ENCODE data around the gene SIRT2.

DNA sequence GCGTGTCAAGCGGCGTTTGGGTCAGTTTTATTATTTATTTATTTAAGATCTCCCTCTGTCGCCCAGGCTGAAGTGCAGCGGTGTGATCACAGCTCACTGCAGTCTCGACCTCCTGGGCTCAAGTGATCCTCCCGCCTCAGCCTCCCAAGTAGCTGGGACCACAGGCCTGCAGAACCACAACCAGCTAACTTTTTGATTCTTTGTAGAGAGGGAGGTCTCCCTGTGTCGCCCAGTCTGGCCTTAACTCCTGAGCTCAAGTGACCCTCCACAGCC, 32.0 kb upstream of the SIRT2 start:
- TF ChIP-seq, protein P1, sequence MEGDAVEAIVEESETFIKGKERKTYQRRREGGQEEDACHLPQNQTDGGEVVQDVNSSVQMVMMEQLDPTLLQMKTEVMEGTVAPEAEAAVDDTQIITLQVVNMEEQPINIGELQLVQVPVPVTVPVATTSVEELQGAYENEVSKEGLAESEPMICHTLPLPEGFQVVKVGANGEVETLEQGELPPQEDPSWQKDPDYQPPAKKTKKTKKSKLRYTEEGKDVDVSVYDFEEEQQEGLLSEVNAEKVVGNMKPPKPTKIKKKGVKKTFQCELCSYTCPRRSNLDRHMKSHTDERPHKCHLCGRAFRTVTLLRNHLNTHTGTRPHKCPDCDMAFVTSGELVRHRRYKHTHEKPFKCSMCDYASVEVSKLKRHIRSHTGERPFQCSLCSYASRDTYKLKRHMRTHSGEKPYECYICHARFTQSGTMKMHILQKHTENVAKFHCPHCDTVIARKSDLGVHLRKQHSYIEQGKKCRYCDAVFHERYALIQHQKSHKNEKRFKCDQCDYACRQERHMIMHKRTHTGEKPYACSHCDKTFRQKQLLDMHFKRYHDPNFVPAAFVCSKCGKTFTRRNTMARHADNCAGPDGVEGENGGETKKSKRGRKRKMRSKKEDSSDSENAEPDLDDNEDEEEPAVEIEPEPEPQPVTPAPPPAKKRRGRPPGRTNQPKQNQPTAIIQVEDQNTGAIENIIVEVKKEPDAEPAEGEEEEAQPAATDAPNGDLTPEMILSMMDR (IDR thresholded peaks at IDR 0.05) = no peak
- no peak for TF ChIP-seq POLR2A (IDR thresholded peaks at IDR 0.05)
